ENCODE measurements around the gene CST9. TPM values are rescaled to one million over a fixed set of nuclear protein-coding genes. Genes with fewer than 3 reads are reported as not detected.

CST9 gene
- total and polyA plus RNA-seq, 2 of the 13 experiments (the other 11 are each of a cell fraction or from before 2014, with no cell fraction given): 0.07 TPM; not detected in 1

DNA sequence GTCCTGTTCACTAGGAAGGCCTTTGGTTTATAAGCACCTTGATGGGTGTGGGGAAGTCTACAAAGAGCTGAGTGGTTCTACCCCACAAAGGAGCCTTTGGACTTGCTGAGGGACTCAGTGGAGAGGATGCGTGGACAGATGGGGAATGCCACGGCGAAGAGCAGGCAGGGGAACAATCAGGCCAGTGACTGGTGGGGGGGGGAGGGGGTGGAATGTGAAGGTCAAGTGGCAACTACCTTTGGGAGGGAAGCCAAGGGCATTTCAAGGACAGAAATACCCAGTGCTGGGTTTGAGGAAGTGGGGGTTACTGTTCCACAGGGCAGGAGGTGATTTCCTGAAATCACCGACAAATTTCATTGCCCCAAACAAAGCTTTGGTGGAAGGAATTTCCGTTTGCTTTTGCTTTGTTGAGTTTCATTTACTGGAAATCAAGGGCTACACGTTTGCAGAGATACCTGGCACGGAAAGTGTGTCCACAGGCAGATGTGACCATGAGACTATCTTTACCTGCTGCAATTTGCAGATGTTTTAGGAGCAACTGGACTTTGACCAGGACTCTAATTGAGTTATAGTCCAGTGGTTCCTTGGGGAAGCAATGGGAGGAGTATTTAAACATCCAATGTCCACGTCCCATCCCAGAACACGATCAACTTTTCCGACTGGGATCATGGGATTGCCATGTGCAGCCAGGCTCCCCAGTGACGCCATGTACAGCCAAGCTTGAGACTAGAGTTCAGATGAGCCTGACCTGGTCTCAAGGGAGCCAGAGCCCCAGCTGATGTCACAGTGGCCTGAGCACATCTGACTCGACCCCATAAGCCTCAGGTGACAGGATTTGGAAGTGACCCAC, 24.1 kb upstream of the CST9 start (continued):
- TF ChIP-seq, protein P1, sequence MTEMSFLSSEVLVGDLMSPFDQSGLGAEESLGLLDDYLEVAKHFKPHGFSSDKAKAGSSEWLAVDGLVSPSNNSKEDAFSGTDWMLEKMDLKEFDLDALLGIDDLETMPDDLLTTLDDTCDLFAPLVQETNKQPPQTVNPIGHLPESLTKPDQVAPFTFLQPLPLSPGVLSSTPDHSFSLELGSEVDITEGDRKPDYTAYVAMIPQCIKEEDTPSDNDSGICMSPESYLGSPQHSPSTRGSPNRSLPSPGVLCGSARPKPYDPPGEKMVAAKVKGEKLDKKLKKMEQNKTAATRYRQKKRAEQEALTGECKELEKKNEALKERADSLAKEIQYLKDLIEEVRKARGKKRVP (CRISPR knock-in tag; IDR thresholded peaks at IDR 0.05): 0 out of 4 replicates have a peak, but pooled peaks of 1 of the 2 experiments have one; percentile 16
- TF ChIP-seq ZNF782 (CRISPR knock-in tag; IDR thresholded peaks at IDR 0.05; ENCODE audit: borderline replicate concordance) (no peak), ZNF432 (CRISPR knock-in tag; IDR thresholded peaks at IDR 0.05; ENCODE audit: borderline replicate concordance) (no peak), ZNF10 (CRISPR knock-in tag; IDR thresholded peaks at IDR 0.05; ENCODE audit: borderline replicate concordance, low read depth) (no peak), RARA (CRISPR knock-in tag; IDR thresholded peaks at IDR 0.05) (peak; percentile 58), ZNF367 (CRISPR knock-in tag; IDR thresholded peaks at IDR 0.05; ENCODE audit: borderline replicate concordance) (no peak), FIP1L1 (IDR thresholded peaks at IDR 0.05; ENCODE audit: borderline replicate concordance, insufficient read depth, low read depth, low read length) (no peak), ZNF292 (CRISPR knock-in tag; IDR thresholded peaks at IDR 0.05; ENCODE audit: borderline replicate concordance, low read depth) (0 out of 2 replicates have a peak, but pooled peaks have one; percentile 35), ZNF577 (CRISPR knock-in tag; IDR thresholded peaks at IDR 0.05; ENCODE audit: borderline replicate concordance, low read depth) (no peak), BORCS8-MEF2B (CRISPR knock-in tag; IDR thresholded peaks at IDR 0.05) (peak; percentile 58; the same call in 1 of the 2 replicates), MIER2 (CRISPR knock-in tag; IDR thresholded peaks at IDR 0.05) (no peak), ZNF263 (CRISPR knock-in tag; IDR thresholded peaks at IDR 0.05) (no peak)
- TF ChIP-seq, protein P2, sequence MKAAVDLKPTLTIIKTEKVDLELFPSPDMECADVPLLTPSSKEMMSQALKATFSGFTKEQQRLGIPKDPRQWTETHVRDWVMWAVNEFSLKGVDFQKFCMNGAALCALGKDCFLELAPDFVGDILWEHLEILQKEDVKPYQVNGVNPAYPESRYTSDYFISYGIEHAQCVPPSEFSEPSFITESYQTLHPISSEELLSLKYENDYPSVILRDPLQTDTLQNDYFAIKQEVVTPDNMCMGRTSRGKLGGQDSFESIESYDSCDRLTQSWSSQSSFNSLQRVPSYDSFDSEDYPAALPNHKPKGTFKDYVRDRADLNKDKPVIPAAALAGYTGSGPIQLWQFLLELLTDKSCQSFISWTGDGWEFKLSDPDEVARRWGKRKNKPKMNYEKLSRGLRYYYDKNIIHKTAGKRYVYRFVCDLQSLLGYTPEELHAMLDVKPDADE (CRISPR knock-in tag; IDR thresholded peaks at IDR 0.05): no peak
- TF ChIP-seq, protein P3, sequence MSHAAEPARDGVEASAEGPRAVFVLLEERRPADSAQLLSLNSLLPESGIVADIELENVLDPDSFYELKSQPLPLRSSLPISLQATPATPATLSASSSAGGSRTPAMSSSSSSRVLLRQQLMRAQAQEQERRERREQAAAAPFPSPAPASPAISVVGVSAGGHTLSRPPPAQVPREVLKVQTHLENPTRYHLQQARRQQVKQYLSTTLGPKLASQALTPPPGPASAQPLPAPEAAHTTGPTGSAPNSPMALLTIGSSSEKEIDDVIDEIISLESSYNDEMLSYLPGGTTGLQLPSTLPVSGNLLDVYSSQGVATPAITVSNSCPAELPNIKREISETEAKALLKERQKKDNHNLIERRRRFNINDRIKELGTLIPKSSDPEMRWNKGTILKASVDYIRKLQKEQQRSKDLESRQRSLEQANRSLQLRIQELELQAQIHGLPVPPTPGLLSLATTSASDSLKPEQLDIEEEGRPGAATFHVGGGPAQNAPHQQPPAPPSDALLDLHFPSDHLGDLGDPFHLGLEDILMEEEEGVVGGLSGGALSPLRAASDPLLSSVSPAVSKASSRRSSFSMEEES (CRISPR knock-in tag; IDR thresholded peaks at IDR 0.05): no peak
- TF ChIP-seq, protein P4, sequence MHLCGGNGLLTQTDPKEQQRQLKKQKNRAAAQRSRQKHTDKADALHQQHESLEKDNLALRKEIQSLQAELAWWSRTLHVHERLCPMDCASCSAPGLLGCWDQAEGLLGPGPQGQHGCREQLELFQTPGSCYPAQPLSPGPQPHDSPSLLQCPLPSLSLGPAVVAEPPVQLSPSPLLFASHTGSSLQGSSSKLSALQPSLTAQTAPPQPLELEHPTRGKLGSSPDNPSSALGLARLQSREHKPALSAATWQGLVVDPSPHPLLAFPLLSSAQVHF (CRISPR knock-in tag; IDR thresholded peaks at IDR 0.05): no peak
- TF ChIP-seq, protein P5, sequence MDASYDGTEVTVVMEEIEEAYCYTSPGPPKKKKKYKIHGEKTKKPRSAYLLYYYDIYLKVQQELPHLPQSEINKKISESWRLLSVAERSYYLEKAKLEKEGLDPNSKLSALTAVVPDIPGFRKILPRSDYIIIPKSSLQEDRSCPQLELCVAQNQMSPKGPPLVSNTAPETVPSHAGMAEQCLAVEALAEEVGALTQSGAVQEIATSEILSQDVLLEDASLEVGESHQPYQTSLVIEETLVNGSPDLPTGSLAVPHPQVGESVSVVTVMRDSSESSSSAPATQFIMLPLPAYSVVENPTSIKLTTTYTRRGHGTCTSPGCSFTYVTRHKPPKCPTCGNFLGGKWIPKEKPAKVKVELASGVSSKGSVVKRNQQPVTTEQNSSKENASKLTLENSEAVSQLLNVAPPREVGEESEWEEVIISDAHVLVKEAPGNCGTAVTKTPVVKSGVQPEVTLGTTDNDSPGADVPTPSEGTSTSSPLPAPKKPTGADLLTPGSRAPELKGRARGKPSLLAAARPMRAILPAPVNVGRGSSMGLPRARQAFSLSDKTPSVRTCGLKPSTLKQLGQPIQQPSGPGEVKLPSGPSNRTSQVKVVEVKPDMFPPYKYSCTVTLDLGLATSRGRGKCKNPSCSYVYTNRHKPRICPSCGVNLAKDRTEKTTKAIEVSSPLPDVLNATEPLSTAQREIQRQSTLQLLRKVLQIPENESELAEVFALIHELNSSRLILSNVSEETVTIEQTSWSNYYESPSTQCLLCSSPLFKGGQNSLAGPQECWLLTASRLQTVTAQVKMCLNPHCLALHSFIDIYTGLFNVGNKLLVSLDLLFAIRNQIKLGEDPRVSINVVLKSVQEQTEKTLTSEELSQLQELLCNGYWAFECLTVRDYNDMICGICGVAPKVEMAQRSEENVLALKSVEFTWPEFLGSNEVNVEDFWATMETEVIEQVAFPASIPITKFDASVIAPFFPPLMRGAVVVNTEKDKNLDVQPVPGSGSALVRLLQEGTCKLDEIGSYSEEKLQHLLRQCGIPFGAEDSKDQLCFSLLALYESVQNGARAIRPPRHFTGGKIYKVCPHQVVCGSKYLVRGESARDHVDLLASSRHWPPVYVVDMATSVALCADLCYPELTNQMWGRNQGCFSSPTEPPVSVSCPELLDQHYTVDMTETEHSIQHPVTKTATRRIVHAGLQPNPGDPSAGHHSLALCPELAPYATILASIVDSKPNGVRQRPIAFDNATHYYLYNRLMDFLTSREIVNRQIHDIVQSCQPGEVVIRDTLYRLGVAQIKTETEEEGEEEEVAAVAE (CRISPR knock-in tag; IDR thresholded peaks at IDR 0.05; ENCODE audit: borderline replicate concordance): no peak
- TF ChIP-seq, protein P6, sequence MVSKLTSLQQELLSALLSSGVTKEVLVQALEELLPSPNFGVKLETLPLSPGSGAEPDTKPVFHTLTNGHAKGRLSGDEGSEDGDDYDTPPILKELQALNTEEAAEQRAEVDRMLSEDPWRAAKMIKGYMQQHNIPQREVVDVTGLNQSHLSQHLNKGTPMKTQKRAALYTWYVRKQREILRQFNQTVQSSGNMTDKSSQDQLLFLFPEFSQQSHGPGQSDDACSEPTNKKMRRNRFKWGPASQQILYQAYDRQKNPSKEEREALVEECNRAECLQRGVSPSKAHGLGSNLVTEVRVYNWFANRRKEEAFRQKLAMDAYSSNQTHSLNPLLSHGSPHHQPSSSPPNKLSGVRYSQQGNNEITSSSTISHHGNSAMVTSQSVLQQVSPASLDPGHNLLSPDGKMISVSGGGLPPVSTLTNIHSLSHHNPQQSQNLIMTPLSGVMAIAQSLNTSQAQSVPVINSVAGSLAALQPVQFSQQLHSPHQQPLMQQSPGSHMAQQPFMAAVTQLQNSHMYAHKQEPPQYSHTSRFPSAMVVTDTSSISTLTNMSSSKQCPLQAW (CRISPR knock-in tag; IDR thresholded peaks at IDR 0.05): peak; percentile 50; the same call in 1 of the 2 replicates

Data from HepG2 (cell line).